ENCODE measurements around the gene CHMP2A. TPM values are rescaled to one million over a fixed set of nuclear protein-coding genes. Genes with fewer than 3 reads are reported as not detected.

The CHMP2A gene
- total and polyA plus RNA-seq, 2 donors (not counting 3 experiments of a cell fraction or from before 2014, with no cell fraction given), result 105 to 150 TPM

- H3K9ac ChIP-seq (replicated peaks; ENCODE audit: extremely low read depth, insufficient read depth, low read length), result no peak overlapping the region
- intact Hi-C loops (cut with micrococcal nuclease), result no loop called here
- no peak overlapping the region for H3K27ac ChIP-seq (ENCODE audit: insufficient read depth, low read depth, low read length)
- no TSS peak for BruUV-seq (replicated peaks)
- no peak overlapping the region for H3K4me3 ChIP-seq (replicated peaks in 1 of 3; ENCODE audit: insufficient read depth in 1 of 3, low read depth in 1 of 3, low read length in 3 of 3)
- H2AFZ ChIP-seq (ENCODE audit: low read depth, low read length), result no peak overlapping the region
- H4K20me1 ChIP-seq (replicated peaks; ENCODE audit: control insufficient read depth, extremely low read depth, insufficient read depth, low read length), result peaks cover 4% of the 10 kb centered on the region
- no peaks in the 10 kb centered on the region for H3K27me3 ChIP-seq (ENCODE audit: control insufficient read depth in 2 of 2, insufficient read depth in 2 of 2, low read length in 2 of 2)
- no peaks in the 10 kb centered on the region for H3K9me3 ChIP-seq (replicated peaks; ENCODE audit: control insufficient read depth, insufficient read depth, low read length)
- CTCF ChIA-PET, result interaction anchor here (1.3 to 1.4 kb wide), 2 partner anchors 27 to 34 kb away, joined by 4 to 9 read pairs; partner anchors contain the start of gene ZBTB45
- no peak overlapping the region for H3K4me2 ChIP-seq (ENCODE audit: insufficient read depth, low read length)
- H3K4me1 ChIP-seq (ENCODE audit: control insufficient read depth, extremely low read depth, insufficient read depth, low read length), result peaks cover 15% of the 10 kb centered on the region
- peaks cover 14 to 50% of the 10 kb centered on the region in 2 experiments for H3K36me3 ChIP-seq (ENCODE audit: control insufficient read depth in 2 of 2, extremely low read depth in 1 of 2, insufficient read depth in 2 of 2, low read length in 2 of 2)
- TF ChIP-seq POLR2AphosphoS5 (IDR thresholded peaks at IDR 0.05; ENCODE audit: insufficient read depth, low read depth, low read length), result no peak
- TF ChIP-seq GATA2 (IDR thresholded peaks at IDR 0.05; ENCODE audit: insufficient read depth, insufficient read length, low read depth, low read length), result no peak
- no peak for TF ChIP-seq CTCF (IDR thresholded peaks at IDR 0.05; ENCODE audit: extremely low read depth in 1 of 2, insufficient read depth in 1 of 2, low read depth in 1 of 2, low read length in 2 of 2)
- no peak for TF ChIP-seq FOS (IDR thresholded peaks at IDR 0.05; ENCODE audit: borderline replicate concordance, insufficient read depth, low read length)
- no peak for TF ChIP-seq MAX (IDR thresholded peaks at IDR 0.05; ENCODE audit: insufficient read depth, insufficient read length)
- no peak for TF ChIP-seq MYC (IDR thresholded peaks at IDR 0.05; ENCODE audit: low read depth, low read length)
- TF ChIP-seq EZH2 (IDR thresholded peaks at IDR 0.05; ENCODE audit: borderline replicate concordance, low read depth, low read length, severe bottlenecking), result no peak
- TF ChIP-seq POLR2A (IDR thresholded peaks at IDR 0.05; ENCODE audit: low read depth, low read length), result no peak
- no peak for TF ChIP-seq JUN (IDR thresholded peaks at IDR 0.05; ENCODE audit: borderline replicate concordance, insufficient read depth, insufficient read length, low read depth)
- POLR2A ChIA-PET, result no interaction called here
- H3K9me1 ChIP-seq (replicated peaks; ENCODE audit: control insufficient read depth, extremely low read depth, insufficient read depth, low read length), result no peaks in the 10 kb centered on the region
- FAIRE-seq (no peak), DNase-seq (ENCODE audit: low read depth, low spot score) (no peak)
- dilution Hi-C loops (cut with MboI; ENCODE audit: extremely low pct_ligation_motif_present, low sequenced_read_pairs), result no loop called here
- H3K79me2 ChIP-seq (ENCODE audit: control insufficient read depth, insufficient read depth, low read length), result peaks cover 50% of the 10 kb centered on the region
These were observed 7.3 kb downstream of the CHMP2A start for GRCh38 chr19:58547323-58548312.
